Naive thymus-derived CD4-positive, alpha-beta T cell (primary cell): Measurements from ENCODE around the gene RFC1. TPM values are rescaled to one million over a fixed set of nuclear protein-coding genes. Genes with fewer than 3 reads are reported as not detected.
"Not testable (repeated sequence)": the region's sequence is repeated elsewhere in the genome, so short reads cannot be mapped to it uniquely, and the experiment has no call there.

ENCODE experiments used
- ATAC-seq: fragments of 150-1000 bp; cut with Tn5 transposase; 2 replicates; pipeline ENCODE4 v1.10.0; 2021; ENCODE audit warnings: mild to moderate bottlenecking, moderate library complexity
- CTCF ChIA-PET: fragments of 350-600 bp; sonication (Branson Sonifier 250); formaldehyde crosslinking; loops from one replicate; lab custom pipeline; 2021; ENCODE audit warnings: antibody characterized with exemption; lab: Charles Lee
- POLR2A ChIA-PET: fragments of 350-600 bp; sonication (Branson Sonifier 250); formaldehyde crosslinking; loops from one replicate; lab custom pipeline; 2021; ENCODE audit warnings: antibody characterized with exemption, inconsistent platforms; lab: Charles Lee
- DNase-seq, 9 donors: peaks; one replicate each; pipeline versions ENCODE4 v3.0.0 to v3.0.0-alpha.2; 2020 to 2022; ENCODE audit warnings: mixed read lengths in 1 of 9
- H3K27ac ChIP-seq: one replicate; pipeline ENCODE4 v1.7.0; 2013; ENCODE audit warnings: mild to moderate bottlenecking, low read depth, low read length, moderate library complexity
- H3K27me3 ChIP-seq, 2 donors: one replicate each; pipeline ENCODE4 v1.7.0; 2013; ENCODE audit warnings: low read length in 2 of 2, mild to moderate bottlenecking in 2 of 2, moderate library complexity in 2 of 2; ENCODE audit not compliant: control insufficient read depth in 2 of 2, insufficient read depth in 2 of 2
- H3K36me3 ChIP-seq, 3 experiments: 1 replicate in 2 of 3; 2 replicates in 1 of 3; pipeline ENCODE4 v1.7.0; 2013; ENCODE audit warnings: low read length in 3 of 3, mild to moderate bottlenecking in 3 of 3, moderate library complexity in 1 of 3; ENCODE audit not compliant: insufficient read depth in 3 of 3, control insufficient read depth in 2 of 3
- H3K4me1 ChIP-seq, 2 donors: one replicate each; pipeline ENCODE4 v1.7.0; 2013; ENCODE audit warnings: low read length in 2 of 2, mild to moderate bottlenecking in 2 of 2, moderate library complexity in 1 of 2; ENCODE audit not compliant: control insufficient read depth in 2 of 2, insufficient read depth in 2 of 2
- H3K4me3 ChIP-seq: 2 replicates; pipeline ENCODE4 v1.7.0; 2013; ENCODE audit warnings: mild to moderate bottlenecking, low read length
- H3K9me3 ChIP-seq, 3 experiments: 1 replicate in 2 of 3; 2 replicates in 1 of 3; pipeline ENCODE4 v1.7.0; 2013; ENCODE audit warnings: low read length in 3 of 3; ENCODE audit not compliant: control insufficient read depth in 2 of 3
- H3K27ac Mint-ChIP-seq, 9 donors: one replicate each; pipeline ENCODE4 v1.8.0; 2020 to 2022; ENCODE audit warnings: mixed read lengths in 9 of 9, mild to moderate bottlenecking in 8 of 9, moderate library complexity in 5 of 9, inconsistent platforms in 2 of 9
- H3K27me3 Mint-ChIP-seq, 5 donors: one replicate each; pipeline ENCODE4 v1.8.0; 2021 to 2022; ENCODE audit warnings: mixed read lengths in 5 of 5, mild to moderate bottlenecking in 1 of 5
- H3K36me3 Mint-ChIP-seq, 5 donors: one replicate each; pipeline ENCODE4 v1.8.0; 2020 to 2022; ENCODE audit warnings: mixed read lengths in 5 of 5, mild to moderate bottlenecking in 3 of 5, inconsistent platforms in 1 of 5
- H3K4me1 Mint-ChIP-seq, 7 donors: one replicate each; pipeline ENCODE4 v1.8.0; 2020 to 2022; ENCODE audit warnings: mixed read lengths in 7 of 7, mild to moderate bottlenecking in 3 of 7, inconsistent platforms in 1 of 7
- H3K4me3 Mint-ChIP-seq, 10 donors: one replicate each; pipeline ENCODE4 v1.8.0; 2020 to 2022; ENCODE audit warnings: mild to moderate bottlenecking in 10 of 10, mixed read lengths in 10 of 10, moderate library complexity in 6 of 10, inconsistent platforms in 2 of 10
- H3K9me3 Mint-ChIP-seq, 11 donors: one replicate each; pipeline ENCODE4 v1.8.0; 2020 to 2022; ENCODE audit warnings: mixed read lengths in 11 of 11, mild to moderate bottlenecking in 4 of 11, inconsistent platforms in 1 of 11, moderate library complexity in 1 of 11
- intact Hi-C, 2 donors: fragments of 100-400 bp; cut with micrococcal nuclease; formaldehyde crosslinking; loops; one replicate each; pipeline ENCODE4 v1.15.1; 2023
- polyA plus RNA-seq, 2 donors: library from polyadenylated mRNA; unstranded; fragments of 300-500 nt; fragmentation: Illumina TruSeq; gene quantifications; one replicate each; pipeline ENCODE4 v1.2.3, GENCODE V29; 2021
- total RNA-seq, 6 experiments: library from RNA in 5 of 6; stranded (reverse) in 5 of 6; gene quantifications; 1 replicate in 5 of 6; 2 replicates in 1 of 6; pipeline ENCODE4 v1.2.3 and lab custom pipeline; 2021 to 2026

RFC1 gene
- total and polyA plus RNA-seq, 7 experiments from 2014 or later, result 33.8 to 66.4 (median 63.7) TPM

DNA sequence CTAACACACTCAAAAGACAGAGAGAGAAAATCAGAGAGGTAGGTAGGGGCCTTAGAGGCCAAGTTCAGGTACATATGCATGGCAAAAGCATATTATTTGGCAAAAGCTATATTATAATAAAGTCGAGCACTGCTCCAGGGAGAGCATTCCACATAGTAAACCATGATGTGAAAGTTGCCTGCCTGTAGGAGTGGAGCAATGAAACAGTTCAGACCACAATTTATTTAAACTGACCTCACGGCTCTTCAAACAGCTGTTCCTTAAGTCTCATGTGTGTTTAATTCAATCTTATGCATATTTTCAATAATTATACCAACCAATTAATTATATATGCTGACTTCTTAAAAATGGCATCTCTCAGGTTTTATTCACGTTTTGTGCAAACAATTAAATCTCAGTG lies 3.3 kb downstream of the RFC1 start:
- Mint-ChIP-seq H3K4me3 (peak overlapping the region in 9 of 10 donors; percentile 8 to 88 (median 30)), H3K9me3 (peaks cover 0 to 5% (median 0%) of the 10 kb centered on the region in 11 donors), H3K27ac (peak overlapping the region in 7 of 9 donors; percentile 3 to 71 (median 20)), H3K36me3 (peaks cover 0 to 17% (median 4%) of the 10 kb centered on the region in 5 donors), H3K27me3 (no peaks in the 10 kb centered on the region), H3K4me1 (peaks cover 39 to 71% (median 53%) of the 10 kb centered on the region in 7 donors)
- intact Hi-C loops, result loop anchor here (10.0 kb wide), 4 partner anchors 48 to 1048 kb away; partner anchors contain the start of genes RHOH (in 1 of the 2) and UGDH (in 1 of the 2)
- ChIA-PET POLR2A (interaction anchor here (0.7 to 1.1 kb wide), 3 partner anchors 9 to 37 kb away, joined by 3 to 4 read pairs (median 4); no protein-coding TSS in a partner anchor), CTCF (no interaction called here)
- no peak overlapping the region for H3K27ac ChIP-seq
- DNase-seq (no peak), ATAC-seq (no peak)
- no peaks in the 10 kb centered on the region for H3K27me3 ChIP-seq
- H3K4me3 ChIP-seq, result no peak overlapping the region
- H3K4me1 ChIP-seq, result peaks cover 12 to 22% of the 10 kb centered on the region in 2 donors
- H3K36me3 ChIP-seq, result peaks cover 0 to 4% (median 0%) of the 10 kb centered on the region in 3 experiments
- H3K9me3 ChIP-seq, result no peaks in the 10 kb centered on the region

DNA sequence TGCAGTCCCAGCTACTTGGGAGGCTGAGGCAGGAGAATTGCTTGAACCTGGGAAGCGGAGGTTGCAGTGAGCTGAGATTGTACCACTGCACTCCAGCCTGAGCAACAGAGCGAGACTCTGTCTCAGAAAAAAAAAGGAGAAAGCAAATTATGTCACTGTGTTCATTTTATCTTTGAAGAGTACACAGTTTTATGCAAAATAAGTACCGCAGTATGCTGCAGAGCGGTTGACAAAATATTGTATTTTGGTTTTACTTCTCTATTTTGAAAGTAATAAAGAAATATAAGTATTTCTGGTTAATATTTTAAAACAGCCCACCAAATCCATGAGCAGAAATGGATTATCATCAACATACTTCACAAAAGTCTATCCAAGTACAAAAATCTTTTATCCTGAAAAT lies 5.6 kb downstream of the RFC1 start:
- ATAC-seq, H3K27ac ChIP-seq, H3K9me3 Mint-ChIP-seq, H3K27ac Mint-ChIP-seq, H3K27me3 ChIP-seq, H3K4me3 Mint-ChIP-seq, H3K4me3 ChIP-seq, H3K9me3 ChIP-seq, H3K27me3 Mint-ChIP-seq, H3K36me3 ChIP-seq, CTCF ChIA-PET, DNase-seq: not testable (repeated sequence)
- peaks cover 11 to 31% of the 10 kb centered on the region in 2 donors for H3K4me1 ChIP-seq
- Mint-ChIP-seq H3K36me3 (peaks cover 0 to 17% (median 4%) of the 10 kb centered on the region in 5 donors), H3K4me1 (peaks cover 42 to 66% (median 56%) of the 10 kb centered on the region in 7 donors)
- POLR2A ChIA-PET, result interaction anchor here (0.7 kb wide), 1 partner anchor 97 kb away, joined by 3 read pairs; no protein-coding TSS in a partner anchor
- intact Hi-C loops, result loop anchor here (10.0 kb wide), 4 partner anchors 46 to 1046 kb away; partner anchors contain the start of genes RHOH (in 1 of the 2) and UGDH (in 1 of the 2)

DNA sequence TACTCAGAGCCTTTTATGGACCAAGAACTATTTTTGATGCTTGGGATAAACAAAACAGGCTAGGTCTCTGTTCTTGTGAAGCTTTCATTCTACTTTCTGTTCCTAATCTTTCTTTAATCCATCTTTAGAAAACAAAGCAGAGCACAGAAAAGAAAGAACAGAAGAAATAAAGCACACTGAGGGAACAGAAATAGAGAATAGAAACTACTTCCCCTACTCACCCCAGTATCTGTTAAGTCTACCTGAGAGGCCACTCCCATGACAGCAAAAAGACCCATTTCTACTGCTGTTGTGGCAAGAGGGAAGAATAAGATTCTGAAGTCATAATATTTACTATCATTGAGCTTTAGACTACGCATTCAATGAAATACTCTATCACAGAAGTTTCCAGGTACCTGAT lies 9.2 kb downstream of the RFC1 start:
- Mint-ChIP-seq H3K4me1 (peaks cover 32 to 66% (median 59%) of the 10 kb centered on the region in 7 donors), H3K36me3 (peaks cover 0 to 11% (median 4%) of the 10 kb centered on the region in 5 donors), H3K4me3 (peak overlapping the region in 3 of 10 donors; percentile 14 to 27 (median 27)), H3K9me3 (no peaks in the 10 kb centered on the region), H3K27ac (peak overlapping the region; percentile 57 to 92 (median 71)), H3K27me3 (no peaks in the 10 kb centered on the region)
- no peaks in the 10 kb centered on the region for H3K9me3 ChIP-seq
- no peaks in the 10 kb centered on the region for H3K27me3 ChIP-seq
- ChIA-PET CTCF (no interaction called here), POLR2A (interaction anchor here (0.7 to 8.3 kb wide), 2 partner anchors 9 to 311 kb away, joined by 3 to 51 read pairs; partner anchors contain the start of gene RFC1)
- H3K4me3 ChIP-seq, result no peak overlapping the region
- no peak for DNase-seq
- peaks cover 17 to 32% of the 10 kb centered on the region in 2 donors for H3K4me1 ChIP-seq
- no peak for ATAC-seq
- peak overlapping the region; percentile 46 for H3K27ac ChIP-seq
- no peaks in the 10 kb centered on the region for H3K36me3 ChIP-seq
- intact Hi-C loops, result loop anchor here (10.0 kb wide), 5 partner anchors 48 to 1672 kb away; partner anchors contain the start of genes KLB (in 1 of the 2), RELL1 (in 1 of the 2) and SMIM14 (in 1 of the 2)

DNA sequence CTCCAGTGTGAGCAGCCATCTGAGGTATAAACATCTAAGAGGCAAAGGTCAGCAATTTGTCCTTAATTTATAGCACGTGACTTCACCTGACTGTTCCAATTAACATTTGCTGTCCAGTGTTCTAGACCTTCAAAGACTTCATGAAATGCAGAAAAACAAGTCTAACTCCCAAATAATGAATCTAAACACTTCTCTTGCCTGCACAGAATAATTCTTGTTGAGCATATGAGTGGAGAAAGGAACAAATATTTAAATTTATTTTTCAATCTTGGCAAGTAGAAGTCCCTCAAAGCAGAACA lies 12.0 kb downstream of the RFC1 start:
- H3K27me3 ChIP-seq, result no peaks in the 10 kb centered on the region
- Mint-ChIP-seq H3K27me3 (no peaks in the 10 kb centered on the region), H3K4me3 (peak overlapping the region; percentile 82 to 89 (median 84)), H3K36me3 (peaks cover 8 to 30% (median 16%) of the 10 kb centered on the region in 5 donors), H3K4me1 (peaks cover 25 to 75% (median 60%) of the 10 kb centered on the region in 7 donors), H3K9me3 (peaks cover 0 to 13% (median 5%) of the 10 kb centered on the region in 11 donors), H3K27ac (peak overlapping the region; percentile 88 to 98 (median 95))
- ChIA-PET POLR2A (interaction anchor here (1.0 to 8.3 kb wide), 3 partner anchors 8 to 12 kb away, joined by 4 to 51 read pairs (median 4); partner anchors contain the start of gene RFC1), CTCF (interaction anchor here (1.1 kb wide), 1 partner anchor 13 kb away, joined by 3 read pairs; no protein-coding TSS in a partner anchor)
- no peak for DNase-seq
- peak overlapping the region; percentile 70 for H3K27ac ChIP-seq
- H3K4me1 ChIP-seq, result peaks cover 17 to 37% of the 10 kb centered on the region in 2 donors
- peak overlapping the region; percentile 48 for H3K4me3 ChIP-seq
- peaks cover 0 to 13% (median 0%) of the 10 kb centered on the region in 3 experiments for H3K36me3 ChIP-seq
- H3K9me3 ChIP-seq, result no peaks in the 10 kb centered on the region
- no peak for ATAC-seq
- intact Hi-C loops, result loop anchor here (5.0 to 10.0 kb wide), 7 partner anchors 51 to 1669 kb away; partner anchors contain the start of genes KLB (in 1 of the 2), LIAS (in 1 of the 2), RELL1 (in 1 of the 2) and RPL9 (in 1 of the 2)

DNA sequence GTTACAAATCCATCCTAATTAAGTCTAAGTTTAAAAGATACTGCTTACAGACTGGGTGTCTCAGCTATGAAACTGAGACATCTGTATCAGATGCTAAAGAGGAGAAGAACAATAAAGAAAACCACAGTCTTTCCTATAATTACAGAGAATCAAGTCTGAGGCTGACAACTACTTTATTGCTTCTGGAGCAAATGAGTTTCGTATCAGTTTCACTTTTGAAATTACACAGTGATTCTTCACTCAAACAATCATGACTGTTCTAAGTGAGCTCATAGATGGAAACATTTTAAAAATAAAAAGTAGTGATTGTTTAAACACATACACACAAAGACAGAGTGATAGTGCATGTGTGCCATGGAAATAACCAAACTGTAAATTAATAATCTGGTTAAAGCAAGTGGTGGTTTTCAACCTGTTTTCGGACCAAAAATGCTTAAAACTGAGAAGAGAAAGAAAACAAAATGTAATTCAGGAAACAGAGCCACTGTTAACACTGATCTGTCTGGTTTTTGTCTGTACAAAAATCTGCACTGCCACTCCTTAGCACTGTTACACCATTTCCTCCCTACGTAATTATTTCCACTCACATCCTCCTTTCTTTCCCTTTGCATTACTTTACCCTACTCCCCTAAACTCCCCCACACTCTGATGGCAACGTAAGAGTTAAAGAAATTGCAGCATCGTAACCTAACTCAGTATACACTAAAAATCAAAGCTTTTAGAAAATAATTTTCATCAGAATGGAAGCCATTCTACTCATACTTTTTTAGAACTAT lies 12.5 kb downstream of the RFC1 start:
- Mint-ChIP-seq H3K4me3 (peak overlapping the region; percentile 82 to 89 (median 84)), H3K9me3 (peaks cover 0 to 17% (median 5%) of the 10 kb centered on the region in 11 donors), H3K4me1 (peaks cover 20 to 75% (median 59%) of the 10 kb centered on the region in 7 donors), H3K27me3 (no peaks in the 10 kb centered on the region), H3K27ac (peak overlapping the region; percentile 88 to 98 (median 95)), H3K36me3 (peaks cover 4 to 30% (median 21%) of the 10 kb centered on the region in 5 donors)
- H3K4me1 ChIP-seq, result peaks cover 17 to 34% of the 10 kb centered on the region in 2 donors
- DNase-seq, result peak in 7 of 9 donors; percentile 39 to 71 (median 63)
- peak overlapping the region; percentile 70 for H3K27ac ChIP-seq
- POLR2A ChIA-PET, result interaction anchor here (1.0 to 8.3 kb wide), 3 partner anchors 8 to 12 kb away, joined by 4 to 51 read pairs (median 4); partner anchors contain the start of gene RFC1
- peak overlapping the region; percentile 48 for H3K4me3 ChIP-seq
- ATAC-seq, result peak; percentile 86
- peaks cover 0 to 17% (median 0%) of the 10 kb centered on the region in 3 experiments for H3K36me3 ChIP-seq
- intact Hi-C loops, result loop anchor here (1.0 to 10.0 kb wide), 15 partner anchors 13 to 1669 kb away; partner anchors contain the start of genes LIAS (in 2 of the 2), RFC1 (in 2 of the 2), RPL9 (in 2 of the 2) and WDR19 (in 2 of the 2)
- H3K27me3 ChIP-seq, result no peaks in the 10 kb centered on the region
- no peaks in the 10 kb centered on the region for H3K9me3 ChIP-seq
- CTCF ChIA-PET, result interaction anchor here (1.1 kb wide), 1 partner anchor 13 kb away, joined by 3 read pairs; no protein-coding TSS in a partner anchor

DNA sequence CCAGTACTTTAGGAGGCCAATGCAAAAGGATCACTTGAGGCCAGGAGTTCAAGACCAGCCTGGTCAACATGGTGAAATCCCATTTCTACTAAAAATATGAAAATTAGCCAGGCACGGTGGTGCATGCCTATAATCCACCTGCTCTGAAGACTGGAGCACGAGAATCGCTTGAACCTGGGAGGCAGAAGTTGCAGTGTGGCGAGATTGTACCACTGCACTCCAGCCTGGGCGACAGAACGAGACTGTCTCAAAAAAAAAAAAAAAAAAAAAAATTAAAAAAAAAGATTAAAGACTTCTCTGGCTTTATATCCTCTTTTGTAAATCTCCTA lies 13.0 kb downstream of the RFC1 start:
- peaks cover 0 to 17% (median 0%) of the 10 kb centered on the region in 3 experiments for H3K36me3 ChIP-seq
- not testable (repeated sequence) for H3K27me3 Mint-ChIP-seq, H3K27me3 ChIP-seq, H3K9me3 ChIP-seq
- intact Hi-C loops, result loop anchor here (1.0 to 10.0 kb wide), 15 partner anchors 13 to 1668 kb away; partner anchors contain the start of genes LIAS (in 2 of the 2), RFC1 (in 2 of the 2), RPL9 (in 2 of the 2) and WDR19 (in 2 of the 2)
- H3K36me3 Mint-ChIP-seq, result peaks cover 4 to 34% (median 26%) of the 10 kb centered on the region in 5 donors
- CTCF ChIA-PET, result interaction anchor here (1.1 kb wide), 1 partner anchor 14 kb away, joined by 3 read pairs; no protein-coding TSS in a partner anchor
- peak overlapping the region; percentile 82 to 89 (median 84) for H3K4me3 Mint-ChIP-seq
- ATAC-seq (peak; percentile 59), DNase-seq (peak in 1 of 9 donors; percentile 52)
- H3K4me1 Mint-ChIP-seq, result peaks cover 23 to 75% (median 62%) of the 10 kb centered on the region in 7 donors
- H3K4me3 ChIP-seq, result peak overlapping the region; percentile 48
- peaks cover 0 to 17% (median 5%) of the 10 kb centered on the region in 11 donors for H3K9me3 Mint-ChIP-seq
- POLR2A ChIA-PET, result interaction anchor here (0.6 to 8.3 kb wide), 4 partner anchors 8 to 842 kb away, joined by 3 to 51 read pairs (median 4); partner anchors contain the start of gene RFC1
- H3K4me1 ChIP-seq, result peaks cover 17 to 34% of the 10 kb centered on the region in 2 donors
- H3K27ac Mint-ChIP-seq, result peak overlapping the region; percentile 88 to 98 (median 95)
- H3K27ac ChIP-seq, result peak overlapping the region; percentile 70
